ENCODE measurements around the gene NUDT16L1. TPM values are rescaled to one million over a fixed set of nuclear protein-coding genes. Genes with fewer than 3 reads are reported as not detected.

Gene NUDT16L1
- total RNA-seq, 1 donor from 2014 or later: 20.4 TPM

GRCh38 chr16:4660454-4661007 is 32.8 kb upstream of the NUDT16L1 start:
- H3K9me3 Mint-ChIP-seq (ENCODE audit: low read depth): no peaks in the 10 kb centered on the region
- H3K4me1 Mint-ChIP-seq (ENCODE audit: low read depth): peaks cover 18% of the 10 kb centered on the region
- H3K36me3 Mint-ChIP-seq (ENCODE audit: low read depth): peaks cover 15% of the 10 kb centered on the region
- no peaks in the 10 kb centered on the region for H3K27me3 Mint-ChIP-seq (ENCODE audit: low read depth)
- no peak for DNase-seq (ENCODE audit: low spot score)
- H3K27ac Mint-ChIP-seq (ENCODE audit: unreplicated experiment): peak overlapping the region; percentile 52
- TF ChIP-seq CTCF (IDR thresholded peaks at IDR 0.05): no peak
- no peak overlapping the region for H3K4me3 Mint-ChIP-seq (ENCODE audit: unreplicated experiment)

GRCh38 chr16:4661661-4662060 is 31.7 kb upstream of the NUDT16L1 start:
- Mint-ChIP-seq H3K9me3 (ENCODE audit: low read depth) (no peaks in the 10 kb centered on the region), H3K27ac (ENCODE audit: unreplicated experiment) (peak overlapping the region; percentile 12), H3K4me1 (ENCODE audit: low read depth) (peaks cover 18% of the 10 kb centered on the region), H3K4me3 (ENCODE audit: unreplicated experiment) (no peak overlapping the region), H3K36me3 (ENCODE audit: low read depth) (peaks cover 12% of the 10 kb centered on the region), H3K27me3 (ENCODE audit: low read depth) (no peaks in the 10 kb centered on the region)
- no peak for TF ChIP-seq CTCF (IDR thresholded peaks at IDR 0.05)
- no peak for DNase-seq (ENCODE audit: low spot score)

GRCh38 chr16:4663465-4663776 is 29.9 kb upstream of the NUDT16L1 start:
- no peak for DNase-seq (ENCODE audit: low spot score)
- peaks cover 12% of the 10 kb centered on the region for H3K36me3 Mint-ChIP-seq (ENCODE audit: low read depth)
- no peak for TF ChIP-seq CTCF (IDR thresholded peaks at IDR 0.05)
- H3K4me1 Mint-ChIP-seq (ENCODE audit: low read depth): peaks cover 18% of the 10 kb centered on the region
- H3K27me3 Mint-ChIP-seq (ENCODE audit: low read depth): no peaks in the 10 kb centered on the region
- H3K9me3 Mint-ChIP-seq (ENCODE audit: low read depth): no peaks in the 10 kb centered on the region
- H3K4me3 Mint-ChIP-seq (ENCODE audit: unreplicated experiment): no peak overlapping the region
- H3K27ac Mint-ChIP-seq (ENCODE audit: unreplicated experiment): no peak overlapping the region

GRCh38 chr16:4663777-4664465 is 29.4 kb upstream of the NUDT16L1 start:
- Mint-ChIP-seq H3K36me3 (ENCODE audit: low read depth) (peaks cover 12% of the 10 kb centered on the region), H3K27me3 (ENCODE audit: low read depth) (no peaks in the 10 kb centered on the region), H3K4me3 (ENCODE audit: unreplicated experiment) (no peak overlapping the region), H3K4me1 (ENCODE audit: low read depth) (peaks cover 18% of the 10 kb centered on the region), H3K9me3 (ENCODE audit: low read depth) (no peaks in the 10 kb centered on the region), H3K27ac (ENCODE audit: unreplicated experiment) (no peak overlapping the region)
- no peak for DNase-seq (ENCODE audit: low spot score)
- TF ChIP-seq CTCF (IDR thresholded peaks at IDR 0.05): no peak

- Mint-ChIP-seq H3K27me3 (ENCODE audit: low read depth) (no peaks in the 10 kb centered on the region), H3K4me1 (ENCODE audit: low read depth) (peaks cover 13% of the 10 kb centered on the region), H3K9me3 (ENCODE audit: low read depth) (no peaks in the 10 kb centered on the region), H3K4me3 (ENCODE audit: unreplicated experiment) (no peak overlapping the region), H3K27ac (ENCODE audit: unreplicated experiment) (peak overlapping the region; percentile 25), H3K36me3 (ENCODE audit: low read depth) (peaks cover 14% of the 10 kb centered on the region)
- no peak for TF ChIP-seq CTCF (IDR thresholded peaks at IDR 0.05)
- no peak for DNase-seq (ENCODE audit: low spot score)
Observed at GRCh38 chr16:4664538-4665418, 28.6 kb upstream of the NUDT16L1 start.
